GM10266 (cell line): ENCODE measurements around the gene GP9.

Experiments used
- DNase-seq: peaks from one replicate; pipeline ENCODE4 v3.0.0; 2012; ENCODE audit errors: extremely low spot score
- CTCF ChIP-seq: IDR thresholded peaks from 2 replicates; pipeline ENCODE4 v1.5.1; 2012; ENCODE audit warnings: mild to moderate bottlenecking, low read depth; ENCODE audit not compliant: control insufficient read depth, insufficient read depth; ENCODE audit errors: missing control alignments

The GP9 gene

DNA sequence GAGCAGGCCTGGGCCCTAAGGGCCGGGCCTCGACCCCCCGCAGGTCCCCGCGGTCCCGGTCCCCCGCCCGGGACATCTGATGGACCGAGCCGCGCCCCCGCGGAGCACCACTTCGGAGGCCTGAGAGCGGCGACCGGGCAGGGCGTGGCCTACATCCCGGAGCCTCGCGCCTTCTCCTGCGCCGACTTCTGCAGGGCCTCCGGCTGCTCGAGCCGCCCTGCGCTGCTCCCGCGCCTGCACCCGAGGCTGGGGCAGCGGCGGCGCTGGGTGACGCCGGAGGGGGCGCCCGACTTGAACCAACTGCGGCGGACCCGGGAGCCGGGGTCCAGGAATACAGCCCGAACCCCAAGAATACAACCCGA lies 14.9 kb upstream of the GP9 start:
- no peak for TF ChIP-seq CTCF
- no peak for DNase-seq

DNA sequence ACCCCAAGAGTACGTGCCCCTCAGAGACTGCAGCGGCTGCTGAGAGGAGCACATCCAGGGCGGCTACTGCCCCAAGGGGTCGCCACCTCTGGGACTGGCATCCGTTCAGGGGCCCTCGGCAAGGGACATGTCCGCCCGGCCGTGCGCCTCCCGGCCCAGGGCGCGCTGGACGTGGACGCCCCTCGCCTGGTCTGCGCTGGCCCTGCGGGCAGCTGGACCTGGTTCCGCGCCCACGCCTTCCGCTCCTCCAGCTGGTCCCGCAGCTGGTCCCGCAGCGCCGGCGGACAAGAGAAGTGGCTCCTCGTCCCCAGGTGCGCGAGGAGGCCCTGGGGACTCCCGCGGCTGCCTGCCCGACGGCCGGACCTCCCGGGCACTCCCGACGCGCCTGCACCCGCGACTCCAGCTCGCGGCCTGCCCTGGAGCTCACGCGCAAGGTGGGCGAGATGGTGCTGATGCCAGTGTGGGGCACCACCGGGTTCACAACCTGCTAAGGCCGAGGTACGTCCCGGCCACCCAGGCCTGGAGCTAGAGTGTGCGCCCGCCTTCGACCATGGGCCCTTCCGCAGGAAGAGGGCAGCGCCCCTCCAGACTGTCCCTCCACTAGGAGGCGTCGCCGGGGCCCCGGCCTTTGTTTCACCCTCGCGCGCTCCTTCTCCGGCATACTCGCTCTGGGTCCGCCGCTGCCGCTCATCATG lies 14.4 kb upstream of the GP9 start:
- DNase-seq, result no peak
- TF ChIP-seq CTCF, result no peak

- no peak for DNase-seq
- TF ChIP-seq CTCF, result no peak
These were observed 13.6 kb upstream of the GP9 start for GRCh38 chr3:129046732-129047552.

- TF ChIP-seq CTCF, result no peak
- no peak for DNase-seq
These were observed 13.1 kb upstream of the GP9 start for GRCh38 chr3:129047553-129047839.

DNA sequence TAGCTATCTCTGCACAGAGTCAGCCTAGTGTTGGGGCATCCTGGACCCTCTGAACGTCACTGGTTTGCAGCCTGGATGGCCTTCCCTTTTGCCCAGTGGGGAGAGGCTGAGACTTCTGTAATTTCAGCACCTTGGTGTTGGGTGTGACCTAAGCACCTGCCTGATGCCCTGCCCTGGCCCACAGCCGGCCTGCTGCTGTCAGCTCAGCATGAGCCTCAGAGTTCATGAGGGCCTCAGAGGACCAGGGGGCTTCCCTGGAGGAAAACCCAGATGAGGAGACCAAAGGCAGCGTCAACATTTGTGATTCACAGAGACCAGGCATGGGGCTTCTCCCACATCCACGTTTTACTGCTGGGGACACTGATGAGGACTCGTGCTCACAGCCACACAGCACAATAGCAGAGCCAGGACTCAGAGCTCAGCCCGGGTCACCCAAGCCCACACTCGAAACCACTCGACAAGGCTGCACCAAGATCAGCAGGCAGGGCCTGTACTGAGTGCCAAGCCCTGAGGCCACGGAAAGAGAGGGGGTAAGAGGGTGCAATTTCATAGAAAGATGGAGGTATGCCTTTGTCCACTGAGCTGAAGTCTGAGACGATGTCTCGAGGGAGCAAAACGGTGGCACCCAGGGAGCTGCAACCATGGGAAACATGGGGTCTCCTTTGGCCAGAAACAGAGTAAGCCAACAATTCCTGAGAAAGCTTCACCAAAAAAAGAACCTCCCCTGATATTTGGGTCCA lies 9.9 kb upstream of the GP9 start:
- TF ChIP-seq CTCF, result no peak
- no peak for DNase-seq

- no peak for DNase-seq
- TF ChIP-seq CTCF, result no peak
These were observed 8.7 kb upstream of the GP9 start for GRCh38 chr3:129051871-129052340.
